HL-60 (cell line): ENCODE data around the gene CD276.

Experiments
- GABPA ChIP-seq: IDR thresholded peaks from 2 replicates; pipeline ENCODE4 v1.6.1; 2012; ENCODE audit warnings: low read depth
- POLR2AphosphoS5 ChIP-seq: IDR thresholded peaks from 2 replicates; pipeline ENCODE4 v1.6.1; 2012; ENCODE audit warnings: low read depth
- REST ChIP-seq: IDR thresholded peaks from 2 replicates; pipeline ENCODE4 v1.6.1; 2012; ENCODE audit warnings: low read depth; ENCODE audit not compliant: insufficient replicate concordance
- SPI1 ChIP-seq: IDR thresholded peaks from 2 replicates; pipeline ENCODE4 v1.6.1; 2012; ENCODE audit warnings: low read depth, mild to moderate bottlenecking, borderline replicate concordance
- TF ChIP-seq, protein P1 (sequence below): IDR thresholded peaks from one replicate; pipeline ENCODE4 v1.5.1; 2011; ENCODE audit warnings: low read length, control low read depth, inconsistent platforms; ENCODE audit not compliant: insufficient read depth

DNA sequence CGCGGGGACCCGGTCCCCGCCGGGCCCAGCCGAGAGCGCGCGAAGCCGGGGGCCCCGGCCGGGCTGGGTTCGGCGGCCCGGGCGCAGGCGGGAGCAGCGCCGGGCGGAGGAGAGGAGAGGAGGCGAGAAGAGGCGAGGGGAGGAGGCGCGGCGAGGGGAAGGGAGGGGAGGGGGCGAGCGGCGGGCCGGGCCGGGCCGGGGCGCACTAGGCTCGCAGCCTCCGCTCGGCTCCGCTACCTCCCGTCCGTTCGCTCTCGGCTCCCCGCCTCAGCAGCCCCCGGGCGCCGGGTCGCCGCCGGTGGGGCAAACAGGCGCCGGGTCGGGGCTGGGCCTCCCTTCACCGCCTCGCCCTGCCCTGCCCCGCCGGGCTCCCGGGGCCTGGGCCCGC, 68.6 kb downstream of the CD276 start:
- TF ChIP-seq, protein P1, sequence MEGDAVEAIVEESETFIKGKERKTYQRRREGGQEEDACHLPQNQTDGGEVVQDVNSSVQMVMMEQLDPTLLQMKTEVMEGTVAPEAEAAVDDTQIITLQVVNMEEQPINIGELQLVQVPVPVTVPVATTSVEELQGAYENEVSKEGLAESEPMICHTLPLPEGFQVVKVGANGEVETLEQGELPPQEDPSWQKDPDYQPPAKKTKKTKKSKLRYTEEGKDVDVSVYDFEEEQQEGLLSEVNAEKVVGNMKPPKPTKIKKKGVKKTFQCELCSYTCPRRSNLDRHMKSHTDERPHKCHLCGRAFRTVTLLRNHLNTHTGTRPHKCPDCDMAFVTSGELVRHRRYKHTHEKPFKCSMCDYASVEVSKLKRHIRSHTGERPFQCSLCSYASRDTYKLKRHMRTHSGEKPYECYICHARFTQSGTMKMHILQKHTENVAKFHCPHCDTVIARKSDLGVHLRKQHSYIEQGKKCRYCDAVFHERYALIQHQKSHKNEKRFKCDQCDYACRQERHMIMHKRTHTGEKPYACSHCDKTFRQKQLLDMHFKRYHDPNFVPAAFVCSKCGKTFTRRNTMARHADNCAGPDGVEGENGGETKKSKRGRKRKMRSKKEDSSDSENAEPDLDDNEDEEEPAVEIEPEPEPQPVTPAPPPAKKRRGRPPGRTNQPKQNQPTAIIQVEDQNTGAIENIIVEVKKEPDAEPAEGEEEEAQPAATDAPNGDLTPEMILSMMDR, result no peak
- no peak for TF ChIP-seq POLR2AphosphoS5
- no peak for TF ChIP-seq REST
- no peak for TF ChIP-seq GABPA
- no peak for TF ChIP-seq SPI1
